NCI-H82 treated with DMSO at 0.1 percent for 48 hours (cell line): ENCODE measurements around the gene ZNF777.
A peak's percentile ranks its signal among the peaks of the same experiment; 100 is the strongest.

Experiments
- DNase-seq: peaks from one replicate; lab custom pipeline; 2025; ENCODE audit not compliant: unreplicated experiment; lab: John Stamatoyannopoulos, UW

ZNF777 gene

DNA sequence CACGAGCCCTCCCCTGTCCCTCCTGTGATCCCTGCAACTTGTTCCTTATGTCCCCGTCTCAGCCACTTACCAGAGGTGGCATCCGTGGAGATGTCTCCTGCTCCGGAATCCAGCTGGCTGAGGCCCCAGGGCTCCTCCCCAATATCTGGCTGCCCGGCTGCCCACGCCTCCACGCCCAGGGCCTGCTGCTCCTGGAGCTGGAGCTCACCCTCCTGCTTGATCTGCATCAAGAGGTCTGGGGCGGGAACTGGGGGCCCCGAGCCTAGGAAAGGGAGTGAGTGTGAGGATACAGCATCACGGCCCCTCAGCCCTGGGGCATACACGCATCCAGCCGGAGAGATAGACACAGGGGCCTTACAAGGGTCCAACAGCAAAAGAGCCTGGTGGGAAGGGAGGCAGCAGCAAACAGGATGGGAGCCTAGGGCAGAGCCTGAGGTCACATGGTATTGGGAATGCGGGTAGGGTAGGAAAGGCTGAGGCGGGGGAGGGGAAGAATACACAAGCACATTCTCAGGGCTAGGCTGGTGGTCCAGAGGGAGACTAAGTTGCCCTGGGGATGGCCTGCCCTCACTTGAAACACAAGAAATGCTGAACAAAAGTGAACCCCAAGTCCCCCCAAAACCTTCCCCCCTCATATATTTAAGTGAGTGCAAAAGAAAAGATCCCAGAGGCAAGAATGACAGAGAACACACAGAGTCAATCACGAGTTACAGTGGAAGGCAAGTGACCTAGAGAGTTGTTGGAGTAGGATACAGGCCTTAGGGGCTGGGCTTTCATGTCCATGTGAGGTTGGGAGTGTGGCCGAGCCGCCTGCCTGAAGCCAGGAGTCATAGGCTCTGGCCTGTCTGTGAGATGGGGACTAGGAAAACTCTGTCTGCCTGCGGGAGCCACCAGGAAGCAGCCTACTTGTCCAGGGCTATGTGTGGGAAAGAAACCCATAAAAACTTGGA lies 16.9 kb upstream of the ZNF777 start:
- DNase-seq = no peak

DNA sequence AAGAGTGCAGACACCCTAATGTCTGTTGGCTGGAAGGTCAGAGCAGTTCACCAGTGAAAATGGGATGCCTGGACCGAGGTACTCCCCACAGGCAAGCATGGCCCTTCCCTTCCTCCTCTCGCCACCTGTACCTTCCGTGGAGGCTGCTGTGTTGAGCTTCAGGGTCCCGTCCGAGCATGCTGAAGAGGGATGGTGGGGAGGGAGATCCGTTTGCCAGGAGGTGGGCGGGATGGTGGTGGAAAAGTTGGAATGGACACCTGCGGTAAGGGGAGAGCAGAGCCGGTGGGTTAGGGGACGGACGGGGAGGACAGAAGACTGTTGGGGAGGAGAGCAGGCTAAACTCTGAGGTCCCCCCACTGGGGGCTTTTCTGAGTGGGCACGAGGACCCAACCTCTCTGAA lies 15.9 kb upstream of the ZNF777 start:
- DNase-seq = no peak

- DNase-seq = no peak
Observed at GRCh38 chr7:149475121-149476045, 14.5 kb upstream of the ZNF777 start.

- no peak for DNase-seq
Observed at GRCh38 chr7:149474309-149475120, 13.7 kb upstream of the ZNF777 start.

- DNase-seq = no peak
Observed at GRCh38 chr7:149473251-149473650, 12.4 kb upstream of the ZNF777 start.

DNA sequence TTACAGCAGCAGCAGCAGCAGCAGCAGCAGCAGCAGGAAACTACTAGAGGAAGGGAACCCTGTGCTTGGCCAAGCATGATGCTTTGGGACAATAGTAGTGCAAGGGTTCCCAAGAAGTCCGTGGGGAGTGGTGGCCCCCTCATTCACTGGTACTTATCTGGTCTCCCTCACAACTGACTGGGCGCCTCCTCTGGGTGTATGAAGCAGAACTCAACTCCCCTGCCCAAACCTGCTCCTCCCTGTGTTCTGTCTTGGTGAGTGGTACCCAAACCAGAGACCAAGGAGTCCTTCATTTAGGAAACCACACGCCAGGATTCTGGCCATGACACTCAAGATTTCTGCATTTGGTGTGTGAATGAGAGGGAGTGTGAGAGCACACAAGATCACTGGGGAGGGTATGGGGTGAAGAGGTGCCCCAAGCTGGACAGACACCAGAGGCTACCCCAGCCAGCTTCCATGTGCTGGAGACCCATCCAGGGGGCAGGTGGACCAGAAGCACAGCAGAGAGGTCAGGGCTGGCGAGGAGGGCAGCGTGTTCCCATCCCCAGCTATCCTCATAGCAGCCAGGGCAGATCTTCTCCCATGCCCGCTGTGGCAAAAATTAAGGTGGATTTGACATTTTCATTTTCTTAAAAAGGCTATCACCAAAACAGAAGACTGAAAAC lies 10.6 kb upstream of the ZNF777 start:
- DNase-seq = no peak

DNA sequence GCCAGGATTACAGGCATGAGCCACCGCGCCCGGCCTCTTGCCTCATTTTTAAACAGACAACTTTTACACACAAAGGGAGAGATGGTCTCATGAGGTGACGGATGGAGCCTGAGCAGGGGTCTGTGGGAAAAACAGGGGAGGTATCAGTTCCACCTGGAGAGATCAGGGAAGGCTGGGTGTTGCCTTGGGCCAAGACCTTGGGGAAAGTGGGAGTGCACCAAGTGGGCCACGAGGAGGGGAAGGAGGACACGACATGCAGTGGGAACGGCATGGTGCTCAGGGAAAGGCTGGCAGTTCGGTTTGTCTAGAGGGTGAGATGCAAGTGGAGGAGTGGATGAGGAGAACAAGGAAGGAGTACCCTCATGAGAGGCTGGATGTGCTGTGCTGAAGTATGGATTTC lies 8.9 kb upstream of the ZNF777 start:
- DNase-seq = no peak

DNA sequence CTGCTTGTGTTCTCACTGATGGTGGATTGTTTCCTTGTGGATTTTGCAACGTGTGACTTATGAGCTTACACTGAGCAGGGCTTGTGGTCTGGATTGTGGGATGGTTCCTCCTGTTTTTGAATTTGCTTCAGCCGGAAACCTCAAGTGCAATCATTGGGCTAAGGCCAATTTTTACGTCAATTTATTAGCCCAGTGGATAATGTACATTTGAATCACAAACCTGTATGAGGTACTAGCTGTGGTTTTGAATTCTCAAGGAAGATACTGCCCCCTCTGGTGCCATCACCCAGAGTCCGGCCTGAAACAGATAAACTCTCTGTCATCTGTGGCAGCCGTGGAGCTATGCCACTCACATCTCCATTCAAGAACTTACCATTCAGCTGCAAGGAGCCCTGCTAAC lies 7.3 kb upstream of the ZNF777 start:
- DNase-seq = no peak

DNA sequence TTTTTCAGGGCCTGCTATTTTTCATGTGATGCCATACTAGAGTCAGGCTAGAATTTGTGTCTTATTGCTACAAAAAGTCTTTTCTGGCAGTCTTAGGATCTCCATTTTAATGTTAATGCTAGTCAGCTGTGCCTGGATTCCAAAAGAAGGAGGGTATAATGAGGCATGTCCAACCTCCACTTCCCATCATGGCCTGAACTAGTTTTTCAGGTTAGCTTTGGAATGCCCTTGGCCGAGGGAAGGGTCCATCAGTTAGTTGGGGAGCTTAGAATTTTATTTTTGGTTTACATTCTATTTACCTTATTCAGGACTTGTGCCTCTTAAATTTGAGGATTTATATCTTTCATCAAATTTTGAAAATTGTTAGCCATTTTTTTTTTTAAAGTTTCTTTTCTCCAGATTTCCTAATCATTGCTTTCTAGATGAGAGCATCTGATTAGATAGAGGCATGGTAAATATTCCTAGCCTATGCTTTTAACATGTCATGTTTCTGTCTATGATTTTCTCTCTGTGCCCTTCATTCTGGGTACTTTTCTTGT lies 6.5 kb upstream of the ZNF777 start:
- no peak for DNase-seq

- no peak for DNase-seq
Observed at GRCh38 chr7:149466364-149466763, 5.5 kb upstream of the ZNF777 start.

DNA sequence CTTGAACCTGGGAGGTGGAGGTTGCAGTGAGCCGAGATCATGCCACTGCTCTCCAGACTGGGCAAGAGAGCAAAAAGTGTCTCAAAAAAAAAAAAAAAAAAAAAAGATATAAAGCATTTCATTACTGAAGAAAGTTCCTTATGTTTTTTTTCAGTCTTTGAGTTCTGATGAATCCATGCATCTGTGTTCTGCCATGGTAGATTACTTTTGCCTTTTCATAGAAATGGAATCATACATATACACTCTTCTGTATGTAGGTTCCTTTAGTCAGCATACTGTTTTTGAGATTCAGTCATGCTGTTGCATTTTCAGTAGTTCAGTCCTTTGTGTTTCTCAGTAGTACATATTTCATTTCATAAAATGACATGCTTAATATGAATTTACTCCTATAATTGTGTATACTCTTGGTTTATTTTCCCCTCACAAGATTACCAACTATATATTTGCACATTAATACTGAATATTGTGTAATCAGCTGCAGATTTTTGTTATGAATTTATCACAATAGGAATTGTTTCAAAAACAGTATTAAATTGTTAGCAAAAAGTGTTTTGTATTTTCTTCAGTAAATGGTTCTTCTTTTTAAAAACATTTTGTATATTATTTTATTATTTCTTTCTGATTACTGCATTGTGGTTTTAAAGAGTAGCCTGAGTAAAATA lies 2.8 kb upstream of the ZNF777 start:
- no peak for DNase-seq

DNA sequence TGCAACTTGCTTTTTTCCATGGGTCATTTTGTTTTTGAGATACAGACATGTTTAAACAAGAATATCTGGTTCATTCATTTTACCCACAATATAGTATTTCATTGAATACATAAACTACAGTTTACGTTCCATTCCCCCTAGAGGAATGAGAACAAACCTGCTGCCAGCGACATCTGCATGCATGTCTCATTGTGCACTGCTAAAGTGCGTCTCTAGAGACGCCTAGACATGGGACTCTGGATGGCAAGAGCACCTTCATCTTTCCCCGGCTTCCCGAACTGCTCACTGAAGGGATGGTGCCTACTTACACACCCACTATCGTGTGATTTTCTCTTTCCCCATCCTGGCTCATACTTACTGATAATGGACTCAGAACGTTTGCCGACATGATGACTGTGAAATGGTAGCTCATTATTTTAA lies 1.2 kb upstream of the ZNF777 start:
- DNase-seq = no peak

GRCh38 chr7:149459540-149460452 lies 1.1 kb downstream of the ZNF777 start:
- DNase-seq = no peak

DNA sequence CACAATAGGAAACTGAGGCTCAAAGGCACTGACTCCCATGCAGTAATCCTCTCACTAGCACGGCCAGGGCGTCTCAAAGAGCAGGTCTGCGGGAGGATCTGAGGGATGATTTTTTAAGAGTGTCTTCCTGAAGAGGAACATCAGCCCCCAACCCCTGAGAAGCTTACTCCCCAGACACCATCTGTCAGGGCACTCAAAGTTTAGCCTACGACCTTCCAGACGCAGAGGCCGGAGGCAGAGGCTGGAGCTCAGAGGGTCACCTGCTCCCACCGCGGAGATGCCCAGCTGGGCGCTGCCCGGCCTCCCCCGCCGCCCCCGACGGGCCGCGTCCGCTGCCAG lies 1.7 kb downstream of the ZNF777 start:
- DNase-seq = peak; percentile 40

DNA sequence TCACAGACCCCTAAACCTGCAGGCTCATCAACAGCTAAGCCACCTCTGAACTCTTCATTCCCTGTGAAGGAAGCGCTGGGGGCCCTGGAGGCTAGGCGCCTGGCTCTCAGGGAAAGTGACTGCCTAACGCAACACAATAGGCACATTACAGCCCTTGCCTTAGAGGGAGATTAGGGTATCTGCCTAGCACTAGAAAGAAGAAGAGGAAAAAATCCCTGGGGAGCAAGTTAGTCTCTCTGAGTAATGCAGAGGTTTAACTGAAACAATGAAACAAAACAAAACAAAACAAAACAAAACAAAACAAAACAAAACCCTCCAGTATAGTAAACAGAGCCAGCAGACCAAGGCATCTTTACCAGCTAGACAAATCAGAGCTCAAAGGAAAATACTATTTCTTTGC lies 2.6 kb downstream of the ZNF777 start:
- DNase-seq = no peak

DNA sequence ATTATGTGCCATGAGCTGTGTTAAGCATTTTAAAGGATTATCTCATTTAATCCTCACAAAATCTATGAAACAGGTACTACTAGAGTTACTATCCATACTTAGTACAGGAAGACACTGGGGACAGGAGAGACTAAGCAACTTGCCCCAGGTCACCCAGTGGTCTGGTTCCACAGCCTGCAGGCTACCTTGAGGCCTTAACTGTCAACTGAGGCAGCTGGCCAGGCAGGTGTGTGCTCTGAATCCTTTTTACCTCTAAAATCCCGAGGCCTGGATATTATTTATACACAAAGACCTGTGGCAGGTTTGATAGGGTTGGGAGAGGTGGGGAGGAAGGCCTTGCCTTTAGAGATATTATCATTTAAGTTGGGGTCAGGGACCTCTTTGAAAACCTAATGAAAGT lies 3.1 kb downstream of the ZNF777 start:
- DNase-seq = peak; percentile 74

DNA sequence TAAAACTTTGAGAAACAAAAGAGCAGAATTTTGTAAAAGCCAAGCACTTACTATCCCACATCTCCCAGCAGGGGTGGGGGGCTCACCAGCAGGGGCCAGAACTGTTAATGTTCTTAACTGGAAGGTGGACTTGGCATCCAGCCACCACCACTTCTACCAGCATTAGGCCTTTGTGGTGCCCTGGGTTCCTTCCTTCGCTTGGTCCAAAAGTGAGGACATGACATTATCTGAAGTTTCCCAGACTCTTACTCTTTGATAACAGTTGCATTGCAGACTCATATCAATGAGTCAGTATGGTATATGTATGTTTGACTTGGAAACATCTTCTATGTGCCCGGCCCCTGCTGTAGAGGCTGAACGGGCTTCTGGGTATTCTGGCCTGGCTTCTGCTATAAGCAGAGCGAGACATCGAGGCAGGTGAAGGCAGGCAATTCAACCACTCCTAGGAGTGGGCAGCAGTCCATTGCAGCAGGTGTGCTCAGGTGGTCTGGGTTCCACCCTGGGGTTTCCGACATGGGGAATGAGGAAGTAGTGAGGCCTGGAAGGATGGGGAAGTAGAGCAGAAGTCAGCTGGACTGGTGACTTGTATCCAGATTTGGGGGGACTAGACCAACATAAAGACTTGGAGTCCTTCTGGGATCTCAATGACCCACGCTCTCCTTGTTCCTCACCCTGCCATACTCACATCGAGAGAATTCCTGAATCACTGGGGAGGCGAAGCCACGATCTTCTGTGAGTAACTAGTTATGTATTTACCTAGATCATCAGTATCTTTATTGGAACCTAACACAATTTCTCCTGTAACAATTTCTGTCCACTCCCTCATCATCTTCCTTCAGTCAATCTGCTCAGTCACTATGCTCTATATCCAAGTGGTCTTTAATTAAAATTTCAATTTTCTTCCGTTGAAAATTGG lies 4.1 kb downstream of the ZNF777 start:
- DNase-seq = no peak
